Stimulated activated CD8-positive, alpha-beta memory T cell treated with anti-CD3 and anti-CD28 coated beads, Interleukin-4, amount 100 ng/mL, for 4 hours (primary cell): ENCODE data around the gene GCNT4.
A peak's percentile ranks its signal among the peaks of the same experiment; 100 is the strongest.
"Not testable (repeated sequence)": the region's sequence is repeated elsewhere in the genome, so short reads cannot be mapped to it uniquely, and the experiment has no call there.

ENCODE experiments used
- DNase-seq, 2 donors: peaks; one replicate each; pipeline ENCODE4 v3.0.0-alpha.2; 2020; ENCODE audit warnings: low read depth in 2 of 2, low spot score in 1 of 2

The GCNT4 gene, protein sequence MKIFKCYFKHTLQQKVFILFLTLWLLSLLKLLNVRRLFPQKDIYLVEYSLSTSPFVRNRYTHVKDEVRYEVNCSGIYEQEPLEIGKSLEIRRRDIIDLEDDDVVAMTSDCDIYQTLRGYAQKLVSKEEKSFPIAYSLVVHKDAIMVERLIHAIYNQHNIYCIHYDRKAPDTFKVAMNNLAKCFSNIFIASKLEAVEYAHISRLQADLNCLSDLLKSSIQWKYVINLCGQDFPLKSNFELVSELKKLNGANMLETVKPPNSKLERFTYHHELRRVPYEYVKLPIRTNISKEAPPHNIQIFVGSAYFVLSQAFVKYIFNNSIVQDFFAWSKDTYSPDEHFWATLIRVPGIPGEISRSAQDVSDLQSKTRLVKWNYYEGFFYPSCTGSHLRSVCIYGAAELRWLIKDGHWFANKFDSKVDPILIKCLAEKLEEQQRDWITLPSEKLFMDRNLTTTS

DNA sequence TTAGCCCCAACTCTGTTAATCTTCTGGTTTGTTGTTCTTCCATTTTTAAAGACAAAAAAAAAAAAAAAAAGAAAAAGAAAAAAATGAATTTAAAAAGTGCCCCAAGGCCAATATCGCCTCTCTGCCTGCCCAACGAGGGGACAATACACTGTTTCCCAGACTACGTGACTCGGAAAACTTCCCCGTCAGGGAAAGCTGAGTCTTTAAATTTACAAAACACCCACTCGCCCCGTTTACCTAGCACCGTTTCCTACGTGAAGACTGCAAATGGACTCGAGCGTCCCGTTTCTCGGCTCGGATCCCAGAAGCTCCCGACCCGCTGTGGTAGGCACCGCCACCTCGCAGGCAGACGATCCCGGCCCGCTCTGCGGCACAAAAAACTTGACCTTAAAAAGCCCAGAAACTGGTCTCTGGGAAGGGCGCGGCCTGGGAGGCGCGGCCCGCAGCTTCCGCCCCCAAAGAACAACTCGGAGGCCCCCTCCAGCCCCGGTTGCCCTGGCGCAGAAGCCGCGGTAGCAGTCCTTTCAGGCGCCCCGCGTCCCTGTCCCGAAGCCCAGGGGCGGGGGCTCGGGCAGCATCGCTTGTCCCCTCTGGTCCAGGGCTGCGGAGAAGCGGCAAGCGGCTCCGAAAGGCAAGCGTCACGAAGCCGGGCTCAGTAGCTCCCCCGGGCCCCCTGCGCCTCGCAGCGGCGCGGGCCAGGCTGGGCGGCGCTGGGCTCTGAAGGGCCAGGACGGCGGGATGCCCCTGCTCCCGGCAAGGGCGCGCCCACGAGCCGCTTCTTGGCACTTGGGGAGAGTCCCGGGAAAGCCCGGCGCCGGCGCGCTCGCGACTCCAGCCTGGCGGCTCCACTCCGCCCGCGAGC, at the start of gene GCNT4:
Gene GCNT4 (minus strand): TSS at position 367 of the 862 bp plus-strand sequence. CDS start 22,521 bp downstream, outside the sequence.
- DNase-seq = no peak

DNA sequence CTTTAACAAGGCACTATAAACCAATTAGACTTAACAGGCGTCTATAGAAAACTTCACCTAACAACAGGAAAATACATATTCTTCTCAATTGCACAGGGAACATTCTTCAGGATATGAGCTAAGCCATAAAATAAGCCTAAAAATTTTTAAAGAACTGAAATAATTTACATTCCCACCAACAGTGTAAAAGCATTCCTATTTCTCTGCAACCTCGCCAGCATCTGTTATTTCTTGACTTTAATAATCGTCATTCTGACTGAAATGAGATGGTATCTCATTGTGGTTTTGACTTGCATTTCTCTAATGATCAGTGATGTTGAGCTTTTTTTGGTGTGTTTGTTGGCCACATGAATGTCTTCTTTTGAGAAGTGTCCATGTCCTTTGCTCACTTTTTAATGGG, 43.6 kb upstream of the GCNT4 start:
- DNase-seq = not testable (repeated sequence)

DNA sequence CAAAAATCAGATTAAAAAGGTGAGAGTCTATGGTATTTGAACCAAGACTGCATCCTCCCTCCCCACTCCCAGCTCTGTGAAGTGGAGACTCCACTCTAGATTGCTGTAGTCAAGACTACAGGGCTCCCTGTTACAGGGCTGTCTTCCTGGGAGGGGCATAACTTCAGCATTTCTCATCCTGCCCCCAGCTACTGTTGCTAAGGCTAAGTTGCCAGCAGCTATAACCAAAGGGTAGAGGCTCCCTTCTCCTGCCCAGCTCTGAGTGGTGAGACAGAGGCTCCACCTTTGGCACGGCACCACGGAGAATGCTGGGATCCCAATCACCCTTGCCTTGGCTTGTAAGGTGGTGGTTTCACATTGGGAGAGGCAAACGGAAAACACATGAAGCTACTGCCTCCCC, 39.2 kb upstream of the GCNT4 start:
- no peak for DNase-seq

DNA sequence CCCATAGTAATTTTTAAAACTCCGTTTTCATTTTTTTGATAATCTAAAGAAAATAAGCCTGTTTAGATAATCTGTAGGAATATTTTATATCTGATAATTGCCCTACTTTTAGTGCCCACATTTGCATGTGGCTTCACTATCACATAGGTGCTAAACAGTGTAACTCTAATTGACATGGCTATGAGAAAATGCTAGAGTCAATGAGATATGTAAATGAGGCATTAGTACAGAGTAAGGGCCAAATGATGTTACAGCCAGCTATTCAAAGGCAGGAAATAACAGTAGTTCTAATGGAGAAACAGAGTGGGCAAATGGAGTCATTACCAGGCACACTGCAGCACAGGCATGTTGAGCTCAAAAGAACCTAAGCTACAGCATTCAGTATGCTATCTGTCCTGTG, 37.3 kb upstream of the GCNT4 start:
- DNase-seq = no peak

DNA sequence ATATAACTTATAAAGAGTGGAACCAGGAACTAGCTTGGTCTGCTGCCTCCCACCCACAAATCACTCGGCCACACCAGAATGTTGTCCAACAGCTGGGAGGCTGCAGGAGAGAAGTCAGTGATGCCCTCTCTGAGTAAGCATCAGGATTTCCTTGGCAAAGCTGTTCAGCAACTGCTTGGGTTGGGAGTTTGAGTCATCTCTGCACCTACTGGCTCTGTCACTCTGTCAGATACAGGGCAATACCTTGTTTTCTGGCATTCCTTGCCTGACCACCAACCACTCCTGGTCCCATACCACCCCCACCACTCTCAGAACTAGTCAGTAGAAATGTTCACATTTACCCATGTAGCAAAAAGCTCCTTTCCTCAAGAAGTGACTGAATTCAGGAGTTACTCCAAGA, 36.8 kb upstream of the GCNT4 start:
- no peak for DNase-seq

DNA sequence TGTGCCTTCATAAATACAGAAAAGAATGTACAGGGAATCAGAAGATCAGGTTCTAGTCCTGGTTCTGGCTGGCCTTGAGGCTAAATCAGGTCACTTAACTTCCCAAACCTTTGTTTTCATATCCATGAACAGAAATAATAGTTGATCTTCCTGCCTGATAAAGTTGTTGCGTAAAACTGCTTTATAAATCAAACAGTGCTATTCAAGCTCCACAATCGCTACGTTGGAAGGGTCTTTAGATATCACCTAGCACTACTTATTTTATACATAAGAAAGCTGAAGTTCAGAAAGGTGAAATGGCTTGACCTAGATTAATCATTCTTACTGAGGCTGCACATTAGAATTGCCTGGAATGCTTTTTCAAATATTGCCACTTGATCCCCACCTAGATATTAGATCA, 36.3 kb upstream of the GCNT4 start:
- DNase-seq = no peak

DNA sequence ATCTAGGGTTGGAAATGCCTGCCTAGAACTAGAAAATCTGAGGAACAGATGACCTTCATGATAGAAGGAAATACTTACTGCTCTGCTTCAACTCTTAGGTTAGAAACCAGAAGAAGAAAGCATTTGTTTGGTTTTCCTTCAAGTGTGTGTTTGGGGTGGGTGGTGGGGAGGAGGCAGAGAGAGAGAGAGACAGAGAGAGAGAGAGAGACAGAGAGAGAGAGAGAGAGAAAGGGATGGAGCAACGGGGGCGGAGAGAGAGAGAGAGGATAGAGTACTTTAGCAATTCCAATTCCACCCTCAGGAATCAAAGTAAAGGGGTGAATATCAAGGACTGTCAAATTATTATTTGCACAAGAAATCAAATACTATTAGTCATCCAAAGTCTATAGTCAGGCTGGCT, 29.2 kb upstream of the GCNT4 start:
- DNase-seq = no peak

DNA sequence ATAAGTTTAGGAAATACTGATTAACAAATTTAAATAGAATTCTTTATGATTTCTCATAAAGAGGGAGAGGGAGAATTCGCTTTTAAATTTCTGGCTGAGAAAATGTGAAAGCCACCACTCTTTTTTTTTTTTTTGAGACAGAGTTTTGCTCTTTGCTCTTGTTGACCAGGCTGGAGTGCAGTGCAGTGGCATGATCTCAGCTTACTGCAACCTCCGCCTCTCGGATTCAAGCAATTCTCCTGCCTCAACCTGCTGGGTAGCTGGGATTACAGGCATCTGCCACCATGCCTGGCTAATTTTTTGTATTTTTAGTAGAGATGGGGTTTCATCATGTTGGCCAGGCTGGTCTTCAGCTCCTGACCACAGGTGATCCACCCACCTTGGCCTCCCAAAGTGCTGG, 27.0 kb upstream of the GCNT4 start:
- DNase-seq = not testable (repeated sequence)

DNA sequence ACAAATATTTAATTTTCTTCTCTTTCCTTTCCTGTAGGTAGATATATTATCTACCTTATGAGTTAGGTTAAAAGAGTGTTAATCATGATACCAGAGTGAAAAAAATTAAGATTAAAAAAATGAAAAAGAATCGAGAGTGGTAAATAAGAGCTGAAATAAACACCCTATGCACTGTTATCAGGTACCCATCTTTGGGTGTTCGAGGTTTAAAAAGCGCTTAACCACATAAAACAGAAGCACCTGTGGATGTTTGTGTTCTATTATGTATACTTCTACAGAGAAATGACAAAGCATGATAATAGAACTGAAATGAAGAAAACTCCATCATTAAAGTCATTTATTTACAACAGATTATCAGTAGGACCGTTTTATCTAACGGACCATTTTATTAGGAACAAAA, 25.7 kb upstream of the GCNT4 start:
- no peak for DNase-seq

DNA sequence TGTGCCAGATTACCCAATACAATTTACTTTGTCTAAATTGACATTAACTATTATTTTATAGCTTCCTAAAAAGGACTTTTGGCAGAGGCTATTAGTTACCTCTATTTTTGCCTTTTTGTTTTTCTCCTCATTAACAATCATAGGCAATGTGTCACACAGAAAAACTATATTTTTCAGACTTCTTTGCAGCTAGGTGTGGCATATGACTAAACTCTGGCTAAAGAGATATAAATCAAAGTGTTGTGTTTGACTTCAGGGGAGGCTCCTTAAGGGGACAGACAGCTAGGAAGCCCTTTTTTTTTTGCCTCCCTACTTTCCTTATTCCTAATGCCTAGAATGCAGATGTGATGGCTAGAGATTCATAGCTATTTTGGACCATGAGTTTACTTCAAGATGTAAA, 19.7 kb upstream of the GCNT4 start:
- no peak for DNase-seq

DNA sequence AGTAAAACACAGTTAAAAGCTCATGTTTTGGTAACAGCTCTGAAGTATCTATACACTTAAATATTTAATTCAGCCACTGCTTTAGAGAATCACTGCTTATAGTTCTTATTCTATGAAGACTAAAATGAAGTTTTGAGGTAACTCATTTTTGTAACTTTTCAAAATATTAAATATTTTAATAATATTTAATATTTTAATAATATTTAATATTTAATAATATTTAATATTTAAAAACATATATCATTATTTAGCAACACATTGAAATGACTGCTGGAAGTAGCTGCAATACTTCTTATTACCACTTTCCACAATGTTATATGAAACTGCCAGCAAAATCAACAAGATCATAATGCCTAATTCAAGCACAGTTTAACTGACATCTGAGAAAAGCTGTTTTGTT, 18.7 kb upstream of the GCNT4 start:
- DNase-seq = no peak

DNA sequence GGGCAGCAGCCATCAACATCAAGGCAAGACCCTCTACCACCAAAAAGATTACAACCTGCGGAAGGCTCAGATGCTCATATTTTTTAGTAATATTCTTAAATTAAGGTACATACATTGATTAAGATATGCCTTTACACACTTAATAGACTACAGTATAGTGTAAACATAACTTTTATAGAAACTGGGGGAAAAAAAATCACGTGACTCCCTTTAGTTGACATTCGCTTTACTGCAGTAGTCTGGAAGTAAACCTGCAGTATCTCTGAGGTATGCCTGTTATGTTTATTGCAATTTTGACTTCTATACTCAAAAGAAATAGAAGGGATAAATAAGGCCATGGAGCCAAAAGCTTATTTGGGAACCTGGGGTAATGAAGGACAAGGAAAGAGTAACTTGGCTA, 15.1 kb upstream of the GCNT4 start:
- no peak for DNase-seq

DNA sequence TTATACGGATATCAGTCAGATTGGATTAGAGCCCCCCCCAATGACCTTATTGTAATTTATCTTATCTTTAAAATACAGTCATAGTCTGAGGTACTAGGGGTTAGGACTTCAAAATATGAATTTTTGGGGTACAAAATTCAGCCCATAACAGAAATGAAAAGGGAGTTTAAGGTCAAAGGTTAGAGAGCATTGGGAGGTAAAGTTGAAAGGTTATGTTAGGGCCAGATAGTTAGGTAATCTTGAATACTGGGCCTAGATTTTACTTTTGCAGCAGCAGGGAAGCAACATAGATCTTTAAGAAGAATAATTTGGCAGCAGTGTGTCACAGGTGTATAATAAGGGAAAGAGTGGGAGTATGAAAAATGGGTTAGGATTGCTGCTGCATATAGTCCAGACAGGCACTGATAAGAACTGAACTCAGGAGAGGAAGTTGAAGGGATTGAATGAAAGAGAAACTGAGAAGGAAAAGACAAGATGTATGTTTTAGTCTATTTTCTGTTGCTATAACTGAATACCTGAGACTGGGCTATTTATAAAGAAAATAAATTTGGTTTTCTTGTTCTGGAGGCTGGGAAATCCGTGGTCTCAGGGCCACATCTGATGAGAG, 10.7 kb upstream of the GCNT4 start:
- DNase-seq = no peak

DNA sequence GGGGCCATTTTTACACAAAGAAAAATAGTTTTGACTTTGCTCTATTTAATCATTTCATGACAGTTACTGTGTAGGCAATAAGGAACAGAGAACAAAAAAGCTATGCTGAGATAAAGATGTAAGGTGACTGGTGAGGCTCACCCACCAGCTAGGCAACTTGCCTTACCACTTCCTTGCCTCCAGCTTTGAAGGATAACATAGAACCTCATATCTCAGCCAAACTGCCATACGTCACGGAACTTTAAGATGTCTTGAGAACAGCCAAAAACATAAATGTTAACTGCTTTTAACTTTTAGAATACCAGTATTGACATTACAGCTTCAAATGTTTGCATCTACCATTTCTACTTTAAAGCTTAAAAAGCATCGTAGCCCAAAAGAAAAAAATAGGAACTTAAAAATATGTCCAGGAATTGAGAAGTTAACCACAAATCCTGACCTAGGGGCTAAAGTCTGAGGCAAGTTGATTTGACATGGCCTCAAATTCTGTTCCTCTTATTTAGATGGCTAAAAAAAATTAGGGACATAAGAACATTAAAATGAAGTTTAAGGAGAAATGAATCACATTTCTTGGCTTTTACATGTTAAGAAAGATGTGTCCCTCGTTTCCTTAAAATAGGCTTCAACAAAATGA, 7.7 kb upstream of the GCNT4 start:
- DNase-seq = no peak

DNA sequence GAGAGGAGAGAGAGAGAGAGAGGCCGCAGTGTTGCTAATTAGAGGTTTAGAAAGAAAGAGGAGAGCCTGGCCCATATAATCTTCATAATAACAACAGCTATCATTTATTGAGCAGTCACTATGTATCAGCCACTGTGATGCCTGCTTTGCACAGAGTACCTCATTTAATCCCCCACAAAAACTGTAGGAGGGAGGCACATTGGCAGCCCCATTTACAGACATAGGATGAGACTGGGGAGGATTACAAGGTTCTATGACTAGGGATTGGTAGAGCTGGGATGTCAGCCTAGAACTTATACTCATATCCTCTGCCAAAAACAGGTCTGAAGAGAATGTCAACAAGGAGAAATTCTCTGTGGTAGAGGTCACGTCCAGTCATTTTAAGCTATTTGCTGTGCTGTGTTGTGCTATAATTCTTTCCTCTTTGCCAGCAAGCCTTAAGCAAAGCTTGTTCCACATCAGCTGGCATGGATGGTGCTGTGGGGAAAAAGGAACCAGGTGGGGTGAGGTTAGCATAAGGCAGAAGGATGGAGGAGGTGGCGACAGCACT, 6.7 kb upstream of the GCNT4 start:
- DNase-seq = no peak

DNA sequence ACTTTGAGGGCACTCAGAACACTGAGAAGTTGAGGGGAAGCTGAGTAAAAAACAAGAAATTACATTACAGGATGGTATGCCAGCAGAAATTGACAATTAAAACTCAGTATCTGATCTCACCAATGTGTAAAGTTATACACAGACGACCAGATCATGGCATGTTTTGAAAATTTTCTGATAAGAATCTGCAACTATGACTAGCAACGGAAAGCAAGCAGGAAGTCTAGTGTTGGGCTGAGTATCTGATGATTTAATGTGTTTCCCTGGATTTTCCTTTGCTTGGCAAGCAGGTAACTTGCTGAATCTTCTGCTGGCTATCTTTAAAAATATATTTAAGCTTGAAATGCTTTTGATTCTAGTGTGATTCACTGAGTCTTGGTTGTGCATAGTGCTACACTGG, 5.2 kb upstream of the GCNT4 start:
- DNase-seq = no peak

DNA sequence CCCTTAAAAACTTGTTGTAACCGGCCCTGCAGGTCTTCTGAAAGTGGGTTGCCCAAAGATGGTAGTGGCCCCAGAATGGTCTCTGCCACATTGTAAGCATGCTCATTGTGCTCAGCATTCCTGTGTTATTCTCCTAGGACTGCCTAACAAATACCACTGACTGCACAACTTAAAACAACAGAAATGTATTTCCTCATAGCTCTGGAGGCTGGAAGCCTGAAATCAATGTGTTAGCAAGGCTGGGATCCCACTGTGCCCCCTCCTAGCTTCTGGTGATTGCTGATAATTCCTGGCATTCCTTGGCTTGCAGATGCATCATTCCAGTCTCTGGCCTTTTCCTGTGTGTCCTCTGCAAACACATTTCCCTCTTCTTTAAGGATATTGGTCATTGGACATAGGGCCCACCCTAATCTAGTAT, 3.4 kb upstream of the GCNT4 start:
- DNase-seq = no peak

DNA sequence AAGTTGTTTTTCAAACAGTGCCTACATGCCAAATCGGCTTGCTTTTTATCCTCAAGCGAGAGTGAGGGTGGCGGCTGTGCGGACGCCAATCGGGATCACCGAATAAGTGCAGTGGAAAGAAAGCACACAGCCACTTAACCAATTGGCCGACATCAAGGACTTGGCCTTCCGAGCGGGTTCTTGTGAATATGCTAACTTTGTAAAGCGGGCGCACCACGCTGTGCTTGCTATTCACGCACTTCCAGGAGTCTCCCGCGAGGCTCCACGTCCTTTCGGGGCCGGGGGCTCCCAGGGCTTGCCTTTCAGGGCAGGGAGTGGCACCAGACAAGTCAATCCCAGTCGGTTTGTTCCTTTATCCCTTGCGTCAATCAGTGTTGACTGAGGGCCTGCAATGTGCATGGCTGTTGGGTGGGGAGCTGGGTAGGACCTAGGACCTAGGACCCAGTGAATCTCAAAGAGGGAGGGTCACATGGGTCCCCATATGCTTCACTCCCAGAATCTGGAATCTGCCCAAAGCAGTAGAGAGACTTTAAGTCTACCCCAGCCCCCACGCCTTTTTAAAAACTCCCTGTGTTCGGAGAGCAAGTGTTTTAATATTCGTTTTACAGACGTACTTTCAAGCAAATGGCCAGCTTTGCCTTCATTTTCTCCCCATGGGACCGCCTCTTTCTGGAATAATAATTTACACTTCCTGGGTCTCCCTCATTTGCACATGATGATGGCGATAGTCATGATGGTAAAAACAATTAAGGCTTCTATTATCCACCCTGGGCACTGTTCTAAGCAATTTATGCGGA, 2.0 kb upstream of the GCNT4 start:
- DNase-seq = no peak

DNA sequence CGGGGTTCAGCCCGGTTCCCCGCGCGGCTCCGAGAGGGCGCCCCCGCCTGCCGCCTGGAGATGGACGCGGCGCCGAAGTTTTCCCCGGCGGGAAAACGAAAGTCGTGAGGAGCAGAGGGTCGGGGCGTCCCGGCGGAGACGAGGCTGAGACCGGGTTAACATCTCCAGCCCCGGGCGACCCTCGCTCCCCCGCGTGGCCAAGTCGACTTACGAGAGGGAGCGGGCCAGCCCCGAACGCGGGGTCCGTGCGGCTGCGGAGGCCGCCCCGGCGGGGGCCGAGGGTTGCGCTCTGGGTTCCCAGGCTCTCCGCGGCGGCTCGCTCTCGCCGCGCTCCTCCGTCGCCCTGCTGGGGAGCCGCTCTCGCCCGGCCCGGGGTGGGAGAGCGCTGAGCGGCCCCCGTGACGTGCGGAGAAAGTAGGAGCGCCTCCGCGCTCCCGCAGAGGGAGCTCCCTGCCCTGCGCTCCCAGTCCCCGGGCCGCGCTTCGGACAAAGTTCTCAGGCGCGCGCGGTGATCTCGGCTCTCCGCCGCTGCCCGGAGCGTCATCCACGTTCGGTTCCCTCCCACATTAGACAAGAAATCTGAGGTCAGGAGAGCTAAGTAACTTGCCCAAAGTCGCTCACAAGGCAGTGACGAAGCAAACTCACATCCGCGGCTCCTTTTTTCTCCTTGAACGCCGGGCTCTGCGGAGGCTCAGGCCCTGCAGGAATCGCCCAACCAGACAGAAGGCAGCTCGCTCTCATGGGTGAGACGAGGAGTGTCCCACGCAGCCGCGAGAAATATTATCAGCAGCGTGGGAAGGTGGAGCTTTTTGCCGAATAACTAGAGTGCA, 1.2 kb upstream of the GCNT4 start:
- DNase-seq = peak in 1 of 2 donors; percentile 16

DNA sequence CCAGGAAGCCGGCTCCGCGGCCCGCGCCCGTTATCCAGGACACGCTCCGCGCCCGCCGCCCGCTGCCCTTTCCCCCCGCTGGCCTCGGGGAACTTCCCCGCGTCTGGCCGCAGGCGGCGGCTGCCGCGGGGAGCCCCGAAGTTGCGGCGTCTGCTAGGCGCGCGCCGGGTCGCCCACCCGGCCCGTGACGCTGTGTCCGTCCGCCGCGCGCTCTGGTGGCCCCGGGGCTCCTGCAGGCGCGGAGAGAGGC, 621 bp upstream of the GCNT4 start:
- DNase-seq = no peak
